PC-9 (cell line): ENCODE measurements around the gene MYBBP1A. TPM values are rescaled to one million over a fixed set of nuclear protein-coding genes. Genes with fewer than 3 reads are reported as not detected.
"Not testable (repeated sequence)": the region's sequence is repeated elsewhere in the genome, so short reads cannot be mapped to it uniquely, and the experiment has no call there.

Source experiments
- Bru-seq: library from RNA; stranded (reverse); fragments of 400-500 nt; gene quantifications from one replicate; lab custom pipeline; 2021; lab: Mats Ljungman, UMichigan
- BruChase-seq, 2 experiments: library from RNA; stranded (reverse); fragments of 400-500 nt; gene quantifications; one replicate each; lab custom pipeline; 2021; lab: Mats Ljungman, UMichigan
- BruUV-seq: library from RNA; stranded (reverse); fragments of 400-500 nt; replicated peaks from 2 replicates; lab custom pipeline; 2021; lab: Mats Ljungman, UMichigan
- CTCF ChIA-PET: fragments of 300-600 bp; sonication (Branson Sonifier 250); formaldehyde crosslinking; loops from one replicate; lab custom pipeline; 2022; ENCODE audit warnings: antibody characterized with exemption; lab: Charles Lee
- POLR2A ChIA-PET: fragments of 300-600 bp; sonication (Branson Sonifier 250); formaldehyde crosslinking; loops from one replicate; lab custom pipeline; 2022; ENCODE audit warnings: antibody characterized with exemption; ENCODE audit not compliant: unreplicated experiment; lab: Charles Lee
- DNase-seq, 2 experiments: peaks; one replicate each; pipeline versions ENCODE4 v3.0.0 to v3.0.0-alpha.2; 2015 to 2022; ENCODE audit warnings: mixed read lengths in 1 of 2
- H2AFZ ChIP-seq: fragments of 200-600 bp; sonication (generic); 2 replicates; pipeline ENCODE4 v1.8.1; 2017; ENCODE audit warnings: antibody characterized with exemption
- H3F3A ChIP-seq: fragments of 200-600 bp; sonication (generic); 2 replicates; pipeline ENCODE4 v1.8.1; 2017; ENCODE audit warnings: antibody characterized with exemption, mild to moderate bottlenecking, low read depth; ENCODE audit not compliant: insufficient read depth
- H3K27ac ChIP-seq: fragments of 200-600 bp; sonication (generic); 2 replicates; pipeline ENCODE4 v1.6.1; 2016; ENCODE audit warnings: mixed run types
- H3K27me3 ChIP-seq: fragments of 200-600 bp; sonication (generic); 2 replicates; pipeline ENCODE4 v1.6.1; 2016; ENCODE audit warnings: low read depth, mixed run types; ENCODE audit not compliant: insufficient read depth
- H3K36me3 ChIP-seq: fragments of 200-600 bp; sonication (generic); 2 replicates; pipeline ENCODE4 v1.6.1; 2016; ENCODE audit warnings: low read depth, mixed run types
- H3K4me1 ChIP-seq: fragments of 200-600 bp; sonication (generic); replicated peaks from 2 replicates; pipeline ENCODE4 v1.6.1; 2016; ENCODE audit warnings: mixed run types; ENCODE audit not compliant: insufficient read depth
- H3K4me2 ChIP-seq: fragments of 200-600 bp; sonication (generic); 2 replicates; pipeline ENCODE4 v1.6.1; 2017; ENCODE audit warnings: mixed run types
- H3K4me3 ChIP-seq: fragments of 200-600 bp; sonication (generic); 2 replicates; pipeline ENCODE4 v1.6.1; 2016; ENCODE audit warnings: mixed run types
- H3K79me2 ChIP-seq: fragments of 200-600 bp; sonication (generic); 2 replicates; pipeline ENCODE4 v1.6.1; 2017; ENCODE audit warnings: low read depth, mixed run types
- H3K9me2 ChIP-seq: fragments of 200-600 bp; sonication (generic); 2 replicates; pipeline ENCODE4 v1.8.1; 2017; ENCODE audit warnings: mild to moderate bottlenecking; ENCODE audit not compliant: insufficient read depth
- H3K9me3 ChIP-seq: fragments of 200-600 bp; sonication (generic); 2 replicates; pipeline ENCODE4 v1.8.1; 2016; ENCODE audit warnings: low read depth; ENCODE audit not compliant: insufficient read depth
- H4K20me1 ChIP-seq: fragments of 200-600 bp; sonication (generic); 2 replicates; pipeline ENCODE4 v1.8.1; 2017; ENCODE audit not compliant: insufficient read depth
- CTCF ChIP-seq: fragments of 200-600 bp; sonication (generic); conservative IDR thresholded peaks from 2 replicates; pipeline ENCODE4 v1.6.1; 2017; ENCODE audit warnings: mixed run types, antibody characterized with exemption, mild to moderate bottlenecking, moderate library complexity
- EZH2 ChIP-seq: fragments of 200-600 bp; sonication (generic); IDR thresholded peaks from 2 replicates; pipeline ENCODE4 v1.8.0; 2017; ENCODE audit warnings: antibody characterized with exemption, low read depth
- intact Hi-C: fragments of 100-400 bp; cut with micrococcal nuclease; formaldehyde crosslinking; loops from one replicate; pipeline ENCODE4 v1.10.0; 2022; ENCODE audit not compliant: unreplicated experiment
- long read RNA-seq: library from polyadenylated mRNA; stranded (forward); transcript quantifications from one replicate; pipeline ENCODE4 v2.0.0, GENCODE V29; 2022
- total RNA-seq: library from RNA; stranded (reverse); gene quantifications from 2 replicates; pipeline ENCODE4 v1.2.3, GENCODE V29; 2021

Gene MYBBP1A
- total RNA-seq, result 76.3 and 89.1 TPM in 2 replicates
- Bru-seq, nascent RNA, result percentile 67 among the genes with signal in this experiment
- percentile 75 among the genes with signal in this experiment for BruChase-seq, experiment 1, labeled RNA remaining after a 2-hour chase
- percentile 85 among the genes with signal in this experiment for BruChase-seq, experiment 2, labeled RNA remaining after a 6-hour chase
- long read RNA-seq, full-length matches to known transcripts, result 46 of 66 reads
- long read RNA-seq, partial matches to known transcripts, result 12 of 66 reads
- long read RNA-seq, other reads (novel, unspliced or antisense), result 8 of 66 reads

- TSS peak; percentile 28 for BruUV-seq
- Histone ChIP-seq H3K27ac (peak within 1 kb of the TSS; percentile 23), H3F3A (peaks cover 20% of the 10 kb centered on the region), H3K9me2 (no peaks in the 10 kb centered on the region), H4K20me1 (no peaks in the 10 kb centered on the region; the same call in 1 of the 2 replicates), H3K9me3 (no peaks in the 10 kb centered on the region), H3K4me1 (peaks cover 15% of the 10 kb centered on the region), H3K27me3 (no peaks in the 10 kb centered on the region), H3K79me2 (peaks cover 45% of the 10 kb centered on the region), H2AFZ (peak within 1 kb of the TSS; percentile 89), H3K36me3 (peaks cover 36% of the 10 kb centered on the region), H3K4me2 (peak within 1 kb of the TSS; percentile 97), H3K4me3 (peak within 1 kb of the TSS; percentile 94)
- POLR2A ChIA-PET, result interaction anchor here (0.6 to 1.0 kb wide), 3 partner anchors 41 to 73 kb away, joined by 3 to 4 read pairs (median 3); no protein-coding TSS in a partner anchor
- peak; percentile 90 to 97 for DNase-seq
- intact Hi-C loops, result loop anchor here (2.0 kb wide), 2 partner anchors 40 to 78 kb away; no protein-coding TSS in a partner anchor
- TF ChIP-seq CTCF, result 0 out of 2 replicates have a peak, but pooled peaks have one; percentile 26
- TF ChIP-seq EZH2, result no peak
- CTCF ChIA-PET, result interaction anchor here (0.6 kb wide), 1 partner anchor 23 kb away, joined by 4 read pairs; no protein-coding TSS in a partner anchor
Measured at GRCh38 chr17:4554997-4555799, at the start of gene MYBBP1A. Gene MYBBP1A, minus strand, starts transcription at chr17:4555384. Its CDS starts 60 bp downstream, at chr17:4555324.

- H2AFZ ChIP-seq, H3K79me2 ChIP-seq, H3F3A ChIP-seq, DNase-seq, H3K4me1 ChIP-seq, H3K36me3 ChIP-seq, POLR2A ChIA-PET, CTCF ChIA-PET, BruUV-seq, H4K20me1 ChIP-seq, H3K4me2 ChIP-seq, H3K4me3 ChIP-seq, H3K9me3 ChIP-seq, intact Hi-C loops, H3K27ac ChIP-seq, H3K9me2 ChIP-seq: not testable (repeated sequence)
- peaks cover 27% of the 10 kb centered on the region for H3K27me3 ChIP-seq
Measured at GRCh38 chr17:4604736-4605135, 49.6 kb upstream of the MYBBP1A start.

- no peaks in the 10 kb centered on the region for H4K20me1 ChIP-seq
- no peaks in the 10 kb centered on the region for H3K36me3 ChIP-seq
- H2AFZ ChIP-seq, result no peak overlapping the region
- peaks cover 9% of the 10 kb centered on the region; the same call in 1 of the 2 replicates for H3F3A ChIP-seq
- no peak for TF ChIP-seq EZH2
- no peak for TF ChIP-seq CTCF
- no TSS peak for BruUV-seq
- ChIA-PET POLR2A (no interaction called here), CTCF (no interaction called here)
- no peak for DNase-seq
- no peak overlapping the region for H3K27ac ChIP-seq
- intact Hi-C loops, result no loop called here
- H3K4me3 ChIP-seq, result no peak overlapping the region
- H3K9me3 ChIP-seq, result no peaks in the 10 kb centered on the region
- H3K4me1 ChIP-seq, result peaks cover 15% of the 10 kb centered on the region
- no peaks in the 10 kb centered on the region for H3K9me2 ChIP-seq
- no peaks in the 10 kb centered on the region for H3K79me2 ChIP-seq
- no peak overlapping the region for H3K4me2 ChIP-seq
- peaks cover 25% of the 10 kb centered on the region for H3K27me3 ChIP-seq
Measured at GRCh38 chr17:4604111-4604644, 49.0 kb upstream of the MYBBP1A start.
